K562 (cell line): Measurements from ENCODE around the gene RAMP2. TPM values are rescaled to one million over a fixed set of nuclear protein-coding genes. Genes with fewer than 3 reads are reported as not detected.

ENCODE experiments used
- ARHGAP35 ChIP-seq: fragments of 450-650 bp; IDR thresholded peaks from 2 replicates; pipeline ENCODE4 v1.6.1; 2018; ENCODE audit not compliant: partially characterized antibody
- ATF6 ChIP-seq: sonication (generic); formaldehyde crosslinking; IDR thresholded peaks from 2 replicates; pipeline ENCODE4 v1.4.0; 2020; ENCODE audit warnings: mild to moderate bottlenecking, missing genetic modification reagents
- BRD4 ChIP-seq: fragments of 200-600 bp; sonication (generic); IDR thresholded peaks from 2 replicates; pipeline ENCODE4 v1.6.1; 2017; ENCODE audit warnings: inconsistent platforms
- CBX2 ChIP-seq: fragments of 200-600 bp; sonication (generic); IDR thresholded peaks from one replicate; pipeline ENCODE4 v1.6.1; 2012; ENCODE audit warnings: mild to moderate bottlenecking, low read length, inconsistent platforms; ENCODE audit not compliant: insufficient read depth, poor library complexity, severe bottlenecking
- CEBPB ChIP-seq: fragments of 450-650 bp; IDR thresholded peaks from 2 replicates; pipeline ENCODE4 v1.6.1; 2016; ENCODE audit warnings: missing genetic modification characterization, missing compliant biosample characterization
- DIDO1 ChIP-seq: fragments of 450-650 bp; IDR thresholded peaks from 2 replicates; pipeline ENCODE4 v1.6.1; 2016; ENCODE audit warnings: low read depth, missing biosample characterization, missing genetic modification characterization
- EHMT2 ChIP-seq: fragments of 450-650 bp; IDR thresholded peaks from 2 replicates; pipeline ENCODE4 v1.6.1; 2018; ENCODE audit warnings: antibody characterized with exemption
- ESRRA ChIP-seq: fragments of 450-650 bp; IDR thresholded peaks from 2 replicates; pipeline ENCODE4 v1.6.1; 2014; ENCODE audit warnings: low read depth, mild to moderate bottlenecking, moderate library complexity, borderline replicate concordance
- ETS2 ChIP-seq: IDR thresholded peaks from 2 replicates; pipeline ENCODE4 v1.6.1; 2016; ENCODE audit warnings: borderline replicate concordance, missing genetic modification characterization, mild to moderate bottlenecking, moderate library complexity, missing compliant biosample characterization; ENCODE audit not compliant: poor library complexity, severe bottlenecking
- GTF2B ChIP-seq: IDR thresholded peaks from 2 replicates; pipeline ENCODE4 v1.6.1; 2011; ENCODE audit not compliant: insufficient read length; ENCODE audit errors: extremely low read depth
- HMBOX1 ChIP-seq: sonication (generic); IDR thresholded peaks from 2 replicates; pipeline ENCODE4 v1.6.1; 2016
- ILK ChIP-seq: fragments of 450-650 bp; IDR thresholded peaks from 2 replicates; pipeline ENCODE4 v1.6.1; 2016; ENCODE audit warnings: missing genetic modification characterization, low read depth, mild to moderate bottlenecking, missing compliant biosample characterization, moderate library complexity, borderline replicate concordance
- NELFE ChIP-seq: IDR thresholded peaks from 2 replicates; pipeline ENCODE4 v1.6.1; 2011; ENCODE audit warnings: mild to moderate bottlenecking; ENCODE audit not compliant: insufficient read depth, insufficient read length
- NR4A1 ChIP-seq, 2 experiments: fragments of 250-450 bp in 1 of 2; fragments of 450-650 bp in 1 of 2; sonication (Bioruptor Pico) in 1 of 2; IDR thresholded peaks; 2 replicates each; pipeline versions ENCODE4 v1.4.0 to v1.6.1; 2016 to 2020; ENCODE audit warnings: mild to moderate bottlenecking in 2 of 2, missing compliant biosample characterization in 1 of 2, missing genetic modification characterization in 1 of 2, moderate library complexity in 1 of 2
- PATZ1 ChIP-seq: fragments of 250-450 bp; sonication (Bioruptor Pico); IDR thresholded peaks from 2 replicates; pipeline ENCODE4 v1.5.0; 2020; ENCODE audit warnings: mild to moderate bottlenecking, borderline replicate concordance
- PTBP1 ChIP-seq: fragments of 200-400 bp; formaldehyde crosslinking; IDR thresholded peaks from 2 replicates; pipeline ENCODE4 v1.6.1; 2017; ENCODE audit warnings: low read depth, low read length
- PTTG1 ChIP-seq: fragments of 450-650 bp; IDR thresholded peaks from 2 replicates; pipeline ENCODE4 v1.6.1; 2016; ENCODE audit warnings: low read depth, mild to moderate bottlenecking, missing genetic modification characterization, missing compliant biosample characterization
- RUNX1 ChIP-seq: sonication (generic); IDR thresholded peaks from 2 replicates; pipeline ENCODE4 v1.6.1; 2016; ENCODE audit warnings: antibody characterized with exemption, low read depth
- SPI1 ChIP-seq: IDR thresholded peaks from 2 replicates; pipeline ENCODE4 v1.6.1; 2011; ENCODE audit warnings: low read depth, low read length, control low read depth, borderline replicate concordance
- TRIM28 ChIP-seq: fragments of 450-650 bp; IDR thresholded peaks from 2 replicates; pipeline ENCODE4 v1.6.1; 2017
- ZNF445 ChIP-seq: fragments of 250-450 bp; sonication (Bioruptor Pico); IDR thresholded peaks from 2 replicates; pipeline ENCODE4 v1.4.0; 2020; ENCODE audit warnings: low read depth, mild to moderate bottlenecking, moderate library complexity
- ZNF76 ChIP-seq: fragments of 250-450 bp; sonication (Bioruptor Pico); IDR thresholded peaks from 2 replicates; pipeline ENCODE4 v1.4.0; 2020; ENCODE audit warnings: mild to moderate bottlenecking, moderate library complexity, borderline replicate concordance
- ZNF77 ChIP-seq: fragments of 250-450 bp; sonication (Bioruptor Pico); IDR thresholded peaks from 2 replicates; pipeline ENCODE4 v1.5.0; 2020
- polyA plus RNA-seq, 8 experiments: library from polyadenylated mRNA; depleted of rRNA in 4 of 8; stranded (reverse) in 5 of 8; unstranded in 3 of 8; fragments of >200 nt; fragmentation: Nextera tagmentation in 2 of 8; fragmentation: Illumina TruSeq in 1 of 8; extraction: Ambion mirVana in 2 of 8; extraction: Trizol in 1 of 8; gene quantifications; 2 replicates each; pipeline versions ENCODE4 v1.2.1 to v1.2.3, GENCODE V29; 2011 to 2014; ENCODE audit warnings: inconsistent platforms in 1 of 8, missing spikeins in 1 of 8
- total RNA-seq, 7 experiments: library from RNA; depleted of rRNA in 6 of 7; stranded (reverse); fragments of >200 nt in 6 of 7; fragmentation: Illumina TruSeq in 2 of 7; extraction: Trizol in 2 of 7; gene quantifications; 2 replicates each; pipeline versions ENCODE4 v1.2.1 to v1.2.3, GENCODE V29; 2011 to 2021; ENCODE audit warnings: low replicate concordance in 1 of 7

Gene RAMP2
- total and polyA plus RNA-seq, 9 of the 15 experiments (the other 6 are each of a cell fraction or from before 2014, with no cell fraction given) = not detected

GRCh38 chr17:42779936-42780850, 19.2 kb downstream of the RAMP2 start, which contains the start of gene WNK4 (continued):
- TF ChIP-seq ZNF76 (CRISPR knock-in tag) (no peak), DIDO1 (no peak), SPI1 (no peak), CBX2 (no peak), ESRRA (peak; percentile 81), GTF2B (no peak), CEBPB (tag) (no peak), NELFE (no peak), HMBOX1 (peak; percentile 56; the same call in 1 of the 2 replicates), TRIM28 (no peak), ILK (tag) (no peak), PTBP1 (no peak), ARHGAP35 (no peak), PTTG1 (no peak), BRD4 (0 out of 2 replicates have a peak, but pooled peaks have one; percentile 43), PATZ1 (CRISPR knock-in tag) (no peak), RUNX1 (peak; percentile 93), ZNF445 (CRISPR knock-in tag) (no peak), ATF6 (no peak), EHMT2 (no peak), NR4A1 (CRISPR knock-in tag; IDR thresholded peaks at IDR 0.05) (no peak), NR4A1 (tag; IDR thresholded peaks at IDR 0.05) (no peak), ETS2 (tag) (no peak), ZNF77 (no peak)
